Caco-2 (cell line): ENCODE data around the gene ARHGAP4. TPM values are rescaled to one million over a fixed set of nuclear protein-coding genes. Genes with fewer than 3 reads are reported as not detected.

Experiments used
- BruUV-seq: library from RNA; stranded (reverse); fragments of 400-500 nt; replicated peaks from 2 replicates; lab custom pipeline; 2021; lab: Mats Ljungman, UMichigan
- CTCF ChIA-PET: fragments of 300-600 bp; sonication (Branson Sonifier 250); formaldehyde crosslinking; loops from one replicate; lab custom pipeline; 2022; ENCODE audit warnings: antibody characterized with exemption; lab: Charles Lee
- POLR2A ChIA-PET: fragments of 300-600 bp; sonication (Branson Sonifier 250); formaldehyde crosslinking; loops from one replicate; lab custom pipeline; 2022; ENCODE audit warnings: antibody characterized with exemption; lab: Charles Lee
- DNase-seq, 2 experiments: peaks; one replicate each; pipeline versions ENCODE4 v3.0.0 to v3.0.0-alpha.2; 2020 to 2022
- H3K27me3 ChIP-seq: replicated peaks from 2 replicates; pipeline ENCODE4 v1.6.0; 2011; ENCODE audit warnings: low read length; ENCODE audit not compliant: control insufficient read depth, insufficient read depth
- H3K36me3 ChIP-seq: 2 replicates; pipeline ENCODE4 v1.5.1; 2011; ENCODE audit warnings: low read length; ENCODE audit not compliant: control insufficient read depth, insufficient read depth
- H3K4me1 ChIP-seq: fragments of 250-450 bp; sonication (Bioruptor Pico); 2 replicates; pipeline ENCODE4 v1.5.1; 2020; ENCODE audit warnings: mild to moderate bottlenecking
- H3K4me3 ChIP-seq: 2 replicates; pipeline ENCODE4 v1.5.1; 2011; ENCODE audit warnings: low read depth, mild to moderate bottlenecking, control low read depth, low read length
- H3K9me3 ChIP-seq: fragments of 250-450 bp; sonication (Bioruptor Pico); 2 replicates; pipeline ENCODE4 v1.5.1; 2020; ENCODE audit warnings: mild to moderate bottlenecking, moderate library complexity
- H3K27ac Mint-ChIP-seq: one replicate; pipeline ENCODE4 v1.8.0; 2022; ENCODE audit warnings: mixed read lengths; ENCODE audit not compliant: unreplicated experiment
- H3K27me3 Mint-ChIP-seq: one replicate; pipeline ENCODE4 v1.8.0; 2022; ENCODE audit warnings: mixed read lengths; ENCODE audit not compliant: insufficient read depth, unreplicated experiment
- H3K36me3 Mint-ChIP-seq: one replicate; pipeline ENCODE4 v1.8.0; 2022; ENCODE audit warnings: mild to moderate bottlenecking, mixed read lengths; ENCODE audit not compliant: insufficient read depth, unreplicated experiment
- H3K4me1 Mint-ChIP-seq: one replicate; pipeline ENCODE4 v1.8.0; 2022; ENCODE audit warnings: low read depth, mixed read lengths; ENCODE audit not compliant: unreplicated experiment
- H3K4me3 Mint-ChIP-seq: one replicate; pipeline ENCODE4 v1.8.0; 2022; ENCODE audit warnings: mild to moderate bottlenecking, moderate library complexity, mixed read lengths; ENCODE audit not compliant: unreplicated experiment
- H3K9me3 Mint-ChIP-seq: one replicate; pipeline ENCODE4 v1.8.0; 2022; ENCODE audit warnings: mixed read lengths; ENCODE audit not compliant: unreplicated experiment
- CTCF ChIP-seq, 2 experiments: fragments of 200-600 bp in 1 of 2; IDR thresholded peaks; 1 replicate in 1 of 2; 2 replicates in 1 of 2; pipeline versions ENCODE4 v1.5.1 to v1.8.0; 2011 to 2022; ENCODE audit warnings: antibody characterized with exemption in 1 of 2, control low read depth in 1 of 2, inconsistent platforms in 1 of 2, low read depth in 1 of 2, low read length in 1 of 2, mild to moderate bottlenecking in 1 of 2, moderate library complexity in 1 of 2; ENCODE audit not compliant: insufficient read depth in 1 of 2, severe bottlenecking in 1 of 2, unreplicated experiment in 1 of 2
- intact Hi-C: fragments of 100-400 bp; cut with micrococcal nuclease; formaldehyde crosslinking; loops from one replicate; pipeline ENCODE4 v1.10.0; 2022; ENCODE audit not compliant: unreplicated experiment
- total RNA-seq: library from RNA; stranded (reverse); gene quantifications from 2 replicates; pipeline ENCODE4 v1.2.3, GENCODE V29; 2022

Gene ARHGAP4
- total RNA-seq, 1 experiment from 2014 or later, result 15.7 TPM

- BruUV-seq, result no TSS peak
- Mint-ChIP-seq H3K4me3 (peak overlapping the region; percentile 31), H3K9me3 (no peaks in the 10 kb centered on the region), H3K27me3 (no peaks in the 10 kb centered on the region), H3K27ac (peak overlapping the region; percentile 88), H3K4me1 (peaks cover 8% of the 10 kb centered on the region), H3K36me3 (peaks cover 19% of the 10 kb centered on the region)
- Histone ChIP-seq H3K36me3 (no peaks in the 10 kb centered on the region; the same call in 1 of the 2 replicates), H3K27me3 (no peaks in the 10 kb centered on the region), H3K4me1 (0 out of 2 replicates have a peak, but pooled peaks cover 8% of the 10 kb centered on the region), H3K4me3 (no peak overlapping the region), H3K9me3 (no peaks in the 10 kb centered on the region)
- TF ChIP-seq CTCF (IDR thresholded peaks at IDR 0.05; ENCODE audit: insufficient read depth in 1 of 2, low read depth in 1 of 2, low read length in 1 of 2, severe bottlenecking in 1 of 2, unreplicated experiment in 1 of 2), result no peak
- DNase-seq, result no peak
- ChIA-PET CTCF (no interaction called here), POLR2A (no interaction called here)
- intact Hi-C loops, result loop anchor here (10.0 kb wide), 1 partner anchor 401 kb away; the partner anchor contains the start of genes EMD and FLNA
Observed at GRCh38 chrX:153974003-153974725, 48.1 kb upstream of the ARHGAP4 start.

- Mint-ChIP-seq H3K36me3 (peaks cover 19% of the 10 kb centered on the region), H3K4me3 (peak overlapping the region; percentile 98), H3K4me1 (peaks cover 8% of the 10 kb centered on the region), H3K9me3 (no peaks in the 10 kb centered on the region), H3K27me3 (no peaks in the 10 kb centered on the region), H3K27ac (peak overlapping the region; percentile 88)
- DNase-seq, result no peak
- TF ChIP-seq CTCF (IDR thresholded peaks at IDR 0.05; ENCODE audit: insufficient read depth in 1 of 2, low read depth in 1 of 2, low read length in 1 of 2, severe bottlenecking in 1 of 2, unreplicated experiment in 1 of 2), result no peak
- POLR2A ChIA-PET, result no interaction called here
- Histone ChIP-seq H3K36me3 (no peaks in the 10 kb centered on the region; the same call in 1 of the 2 replicates), H3K27me3 (no peaks in the 10 kb centered on the region), H3K4me1 (0 out of 2 replicates have a peak, but pooled peaks cover 8% of the 10 kb centered on the region), H3K4me3 (peak overlapping the region; percentile 73), H3K9me3 (no peaks in the 10 kb centered on the region)
- TSS peak; percentile 75 for BruUV-seq
- CTCF ChIA-PET, result no interaction called here
- intact Hi-C loops, result loop anchor here (10.0 kb wide), 1 partner anchor 401 kb away; the partner anchor contains the start of genes EMD and FLNA
Observed at GRCh38 chrX:153973127-153974002, 47.3 kb upstream of the ARHGAP4 start.
